BJ (cell line): ENCODE results near the gene LLGL1. TPM values are rescaled to one million over a fixed set of nuclear protein-coding genes. Genes with fewer than 3 reads are reported as not detected.

Experiments
- CTCF ChIA-PET: fragments of 350-600 bp; formaldehyde crosslinking; extraction: SDS; loops from one replicate; lab custom pipeline; 2021; ENCODE audit warnings: antibody characterized with exemption, inconsistent platforms; lab: Yijun Ruan, JAX
- POLR2A ChIA-PET: fragments of 300-600 bp; sonication (Branson Sonifier 250); formaldehyde crosslinking; extraction: SDS; loops from one replicate; lab custom pipeline; 2021; ENCODE audit warnings: antibody characterized with exemption; lab: Charles Lee
- DNase-seq: peaks from one replicate; pipeline ENCODE4 v3.0.0-alpha.2; 2011; ENCODE audit warnings: low read depth
- H3K27me3 ChIP-seq: 2 replicates; pipeline ENCODE4 v1.6.0; 2011; ENCODE audit warnings: low read length; ENCODE audit not compliant: control insufficient read depth, insufficient read depth
- H3K36me3 ChIP-seq: 2 replicates; pipeline ENCODE4 v1.5.1; 2011; ENCODE audit warnings: low read length; ENCODE audit not compliant: control insufficient read depth, insufficient read depth
- H3K4me3 ChIP-seq: 2 replicates; pipeline ENCODE4 v1.5.1; 2011; ENCODE audit warnings: low read depth, mild to moderate bottlenecking, control low read depth, low read length
- polyA plus RNA-seq: library from polyadenylated mRNA; depleted of rRNA; stranded (reverse); fragments of >200 nt; gene quantifications from 2 replicates; pipeline ENCODE4 v1.2.3, GENCODE V29; 2011; rRNA removed
- TF ChIP-seq, protein P1 (sequence below): IDR thresholded peaks from 2 replicates; pipeline ENCODE4 v1.5.1; 2011; ENCODE audit warnings: low read depth, mild to moderate bottlenecking, control low read depth, inconsistent platforms, low read length, moderate library complexity; ENCODE audit not compliant: insufficient read depth

Gene LLGL1
- polyA plus RNA-seq, 1 experiment = 38.9 TPM

DNA sequence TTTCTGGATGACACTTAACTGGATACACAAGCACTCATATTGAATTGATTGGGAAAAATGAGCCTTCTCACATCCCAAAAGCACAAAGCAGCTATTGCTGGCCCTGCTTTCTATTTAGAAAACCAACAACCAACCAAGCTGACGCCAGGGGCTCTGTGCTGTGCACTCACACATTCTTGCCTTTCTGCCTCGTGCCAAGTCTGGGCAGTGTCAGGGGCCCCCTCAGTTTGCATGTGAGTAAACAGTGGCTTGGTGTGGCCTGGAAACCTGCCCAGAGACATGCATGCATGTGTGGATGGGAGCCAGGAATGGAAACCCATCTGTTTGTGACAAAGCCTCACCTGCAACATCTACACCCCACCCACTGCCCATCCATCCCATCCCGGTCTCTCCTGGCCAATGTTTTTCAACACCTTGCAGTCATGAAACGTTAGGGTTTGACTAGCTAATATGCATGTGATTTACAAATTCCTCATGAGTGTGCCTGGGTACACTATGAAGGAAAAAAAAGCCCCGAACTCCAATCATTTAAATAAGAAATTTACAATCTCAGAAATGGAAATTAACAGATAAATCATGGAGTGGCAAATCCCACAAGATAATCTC, 55.4 kb downstream of the LLGL1 start:
- CTCF ChIA-PET = interaction anchor here (1.2 kb wide), 1 partner anchor 19 kb away, joined by 3 read pairs; no protein-coding TSS in a partner anchor
- Histone ChIP-seq H3K4me3 (no peak overlapping the region), H3K36me3 (peaks cover 46% of the 10 kb centered on the region), H3K27me3 (no peaks in the 10 kb centered on the region)
- POLR2A ChIA-PET = no interaction called here
- TF ChIP-seq, protein P1, sequence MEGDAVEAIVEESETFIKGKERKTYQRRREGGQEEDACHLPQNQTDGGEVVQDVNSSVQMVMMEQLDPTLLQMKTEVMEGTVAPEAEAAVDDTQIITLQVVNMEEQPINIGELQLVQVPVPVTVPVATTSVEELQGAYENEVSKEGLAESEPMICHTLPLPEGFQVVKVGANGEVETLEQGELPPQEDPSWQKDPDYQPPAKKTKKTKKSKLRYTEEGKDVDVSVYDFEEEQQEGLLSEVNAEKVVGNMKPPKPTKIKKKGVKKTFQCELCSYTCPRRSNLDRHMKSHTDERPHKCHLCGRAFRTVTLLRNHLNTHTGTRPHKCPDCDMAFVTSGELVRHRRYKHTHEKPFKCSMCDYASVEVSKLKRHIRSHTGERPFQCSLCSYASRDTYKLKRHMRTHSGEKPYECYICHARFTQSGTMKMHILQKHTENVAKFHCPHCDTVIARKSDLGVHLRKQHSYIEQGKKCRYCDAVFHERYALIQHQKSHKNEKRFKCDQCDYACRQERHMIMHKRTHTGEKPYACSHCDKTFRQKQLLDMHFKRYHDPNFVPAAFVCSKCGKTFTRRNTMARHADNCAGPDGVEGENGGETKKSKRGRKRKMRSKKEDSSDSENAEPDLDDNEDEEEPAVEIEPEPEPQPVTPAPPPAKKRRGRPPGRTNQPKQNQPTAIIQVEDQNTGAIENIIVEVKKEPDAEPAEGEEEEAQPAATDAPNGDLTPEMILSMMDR = no peak
- DNase-seq = no peak

DNA sequence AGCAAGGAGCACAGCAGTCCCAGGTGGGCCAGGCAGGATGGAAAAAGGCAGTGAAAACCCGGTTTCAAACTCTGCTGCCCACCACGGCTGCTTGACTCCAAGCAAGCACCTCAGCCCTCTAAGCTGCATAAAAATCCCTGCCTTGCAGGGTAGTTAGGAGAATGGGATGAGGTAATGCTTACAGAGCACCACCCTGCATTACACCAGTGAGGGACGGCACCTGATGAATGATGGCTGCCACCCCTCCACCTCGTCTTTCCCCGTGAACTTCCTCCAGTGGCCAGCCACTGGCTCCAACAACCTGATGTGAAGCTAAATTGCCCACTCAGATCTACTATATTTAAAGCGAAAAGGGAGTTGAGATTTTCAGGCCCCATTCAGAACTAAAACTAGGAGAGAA, 56.4 kb downstream of the LLGL1 start:
- ChIA-PET CTCF (interaction anchor here (0.9 to 1.2 kb wide), 3 partner anchors 20 to 66 kb away, joined by 3 read pairs; no protein-coding TSS in a partner anchor), POLR2A (no interaction called here)
- no peak for DNase-seq
- Histone ChIP-seq H3K4me3 (no peak overlapping the region), H3K27me3 (no peaks in the 10 kb centered on the region), H3K36me3 (peaks cover 38% of the 10 kb centered on the region)
- TF ChIP-seq, protein P1 = no peak

GRCh38 chr17:18285296-18285695, 59.9 kb downstream of the LLGL1 start:
- TF ChIP-seq, protein P1 = no peak

GRCh38 chr17:18291718-18292540, 66.5 kb downstream of the LLGL1 start:
- Histone ChIP-seq H3K4me3 (no peak overlapping the region), H3K36me3 (peaks cover 21% of the 10 kb centered on the region), H3K27me3 (no peaks in the 10 kb centered on the region)
- TF ChIP-seq, protein P1 = no peak
- POLR2A ChIA-PET = no interaction called here
- DNase-seq = no peak
- CTCF ChIA-PET = no interaction called here

More at GRCh38 chr17:18285296-18285695, 59.9 kb downstream of the LLGL1 start:
- POLR2A ChIA-PET = no interaction called here
- Histone ChIP-seq H3K27me3 (no peaks in the 10 kb centered on the region), H3K36me3 (peaks cover 33% of the 10 kb centered on the region), H3K4me3 (no peak overlapping the region)
- no peak for DNase-seq
- CTCF ChIA-PET = interaction anchor here (1.4 kb wide), 1 partner anchor 35 kb away, joined by 3 read pairs; no protein-coding TSS in a partner anchor

Other genes with a start within 250 kb of the LLGL1 start
- 14.7 and 17.4 TPM in 2 replicates for gene ATPAF2, start 186.5 kb upstream of the LLGL1 start, polyA plus RNA-seq
- gene GID4, start 186.2 kb upstream of the LLGL1 start, polyA plus RNA-seq = 6.9 and 7.4 TPM in 2 replicates
- 28.8 and 36.4 TPM in 2 replicates for gene DRG2, start 137.7 kb upstream of the LLGL1 start, polyA plus RNA-seq
- gene MYO15A, start 116.9 kb upstream of the LLGL1 start, polyA plus RNA-seq = 0.58 and 1.0 TPM in 2 replicates
- 92.4 and 97.5 TPM in 2 replicates for gene ALKBH5, start 41.8 kb upstream of the LLGL1 start, polyA plus RNA-seq
- gene FLII, start 33.1 kb downstream of the LLGL1 start, polyA plus RNA-seq = 263 and 425 TPM in 2 replicates
- gene MIEF2, start 35.0 kb downstream of the LLGL1 start, polyA plus RNA-seq = 6.8 and 12.0 TPM in 2 replicates
- gene TOP3A, start 89.4 kb downstream of the LLGL1 start, polyA plus RNA-seq = 10.2 and 13.0 TPM in 2 replicates
- 6.8 and 9.2 TPM in 2 replicates for gene SMCR8, start 89.7 kb downstream of the LLGL1 start, polyA plus RNA-seq
- 5.0 and 5.9 TPM in 2 replicates for gene SHMT1, start 137.9 kb downstream of the LLGL1 start, polyA plus RNA-seq
- gene EVPLL, start 152.1 kb downstream of the LLGL1 start, polyA plus RNA-seq = not detected in 2 replicates